GM12874 (cell line): ENCODE measurements around the gene KHK.

Source experiments
- CTCF ChIP-seq: IDR thresholded peaks from 2 replicates; pipeline ENCODE4 v1.5.1; 2011; ENCODE audit warnings: low read depth, mild to moderate bottlenecking, control low read depth, low read length, moderate library complexity; ENCODE audit not compliant: insufficient read depth

Gene KHK

GRCh38 chr2:27085062-27085672, 1.4 kb upstream of the KHK start:
- TF ChIP-seq CTCF, result no peak

GRCh38 chr2:27085673-27086089, 891 bp upstream of the KHK start:
- peak; percentile 35; the same call in 1 of the 2 replicates for TF ChIP-seq CTCF

GRCh38 chr2:27086090-27086723, 365 bp upstream of the KHK start:
- peak; percentile 92 for TF ChIP-seq CTCF

- no peak for TF ChIP-seq CTCF
Observed at GRCh38 chr2:27087823-27088410, 1.3 kb downstream of the KHK start.

- TF ChIP-seq CTCF, result no peak
Observed at GRCh38 chr2:27088634-27089033, 2.1 kb downstream of the KHK start.

- no peak for TF ChIP-seq CTCF
Observed at GRCh38 chr2:27089111-27089954, 2.8 kb downstream of the KHK start.
